GM12878 (cell line): ENCODE results near the gene ZSWIM6. TPM values are rescaled to one million over a fixed set of nuclear protein-coding genes. Genes with fewer than 3 reads are reported as not detected.

Experiments
- ATAC-seq: fragments of 200-7000 bp; cut with Tn5 transposase; 3 replicates; pipeline ENCODE4 v1.9.1; 2020; ENCODE audit warnings: mild to moderate bottlenecking, moderate library complexity
- BruUV-seq: library from RNA; stranded (reverse); fragments of 400-500 nt; replicated peaks from 2 replicates; lab custom pipeline; 2021; lab: Mats Ljungman, UMichigan
- CTCF ChIA-PET: fragments of 300-600 bp; sonication (Branson Sonifier 250); formaldehyde crosslinking; extraction: SDS; loops from one replicate; lab custom pipeline; 2021; ENCODE audit warnings: inconsistent platforms; lab: Yijun Ruan, JAX
- POLR2A ChIA-PET: fragments of 350-600 bp; formaldehyde crosslinking; extraction: SDS; loops from one replicate; lab custom pipeline; 2021; ENCODE audit warnings: inconsistent platforms; lab: Charles Lee
- RAD21 ChIA-PET: fragments of 300-600 bp; sonication (Branson Sonifier 250); formaldehyde crosslinking; loops from one replicate; lab custom pipeline; 2023; ENCODE audit warnings: antibody characterized with exemption; ENCODE audit not compliant: unreplicated experiment; lab: Charles Lee
- SMC1A ChIA-PET: fragments of 300-600 bp; sonication (Branson Sonifier 250); formaldehyde crosslinking; loops from one replicate; lab custom pipeline; 2023; ENCODE audit not compliant: unreplicated experiment, uncharacterized antibody; lab: Charles Lee
- DNase-seq: peaks from one replicate; pipeline ENCODE4 v3.0.0-alpha.2; 2011; ENCODE audit warnings: low read depth, low spot score
- FAIRE-seq: peaks from 3 replicates; lab custom pipeline; 2011; peaks lifted over from hg19 to GRCh38; lab: Jason Lieb, UNC
- H2AFZ ChIP-seq: 2 replicates; pipeline ENCODE4 v1.6.0; 2011; ENCODE audit warnings: low read depth, low read length, control low read depth; ENCODE audit not compliant: control insufficient read depth
- H3K27ac ChIP-seq: 2 replicates; pipeline ENCODE4 v1.5.1; 2011; ENCODE audit warnings: control low read depth; ENCODE audit not compliant: control insufficient read depth, insufficient read depth
- H3K27me3 ChIP-seq, 2 experiments: replicated peaks in 1 of 2; 2 replicates each; pipeline versions ENCODE4 v1.6.0 to v1.6.1; 2011; ENCODE audit warnings: low read length in 1 of 2; ENCODE audit not compliant: control insufficient read depth in 2 of 2, insufficient read depth in 2 of 2
- H3K36me3 ChIP-seq, 2 experiments: 2 replicates each; pipeline ENCODE4 v1.5.1; 2011; ENCODE audit warnings: low read length in 1 of 2; ENCODE audit not compliant: control insufficient read depth in 2 of 2, insufficient read depth in 2 of 2
- H3K4me1 ChIP-seq: 2 replicates; pipeline ENCODE4 v1.6.1; 2011; ENCODE audit warnings: mild to moderate bottlenecking, low read length, moderate library complexity, mixed read lengths; ENCODE audit not compliant: control insufficient read depth, insufficient read depth
- H3K4me2 ChIP-seq: 2 replicates; pipeline ENCODE4 v1.6.0; 2011; ENCODE audit warnings: control low read depth; ENCODE audit not compliant: control insufficient read depth, insufficient read depth
- H3K4me3 ChIP-seq: fragments of 200-600 bp; sonication (generic); 2 replicates; pipeline ENCODE4 v1.5.1; 2016
- H3K79me2 ChIP-seq: 2 replicates; pipeline ENCODE4 v1.6.0; 2011; ENCODE audit warnings: low read length; ENCODE audit not compliant: control insufficient read depth, insufficient read depth
- H3K9ac ChIP-seq: 2 replicates; pipeline ENCODE4 v1.8.0; 2011; ENCODE audit warnings: low read length, control low read depth, mixed read lengths; ENCODE audit not compliant: control insufficient read depth, insufficient read depth
- H3K9me3 ChIP-seq: replicated peaks from 3 replicates; pipeline ENCODE4 v1.5.1; 2011; ENCODE audit warnings: mild to moderate bottlenecking, low read length; ENCODE audit not compliant: control insufficient read depth, insufficient read depth
- H4K20me1 ChIP-seq: 2 replicates; pipeline ENCODE4 v1.6.0; 2011; ENCODE audit not compliant: control insufficient read depth, insufficient read depth
- CHD1 ChIP-seq: IDR thresholded peaks from 2 replicates; pipeline ENCODE4 v1.6.1; 2012; ENCODE audit warnings: low read depth, low read length, improper control_type of control experiment
- CHD2 ChIP-seq: IDR thresholded peaks from 2 replicates; pipeline ENCODE4 v1.6.1; 2011; ENCODE audit warnings: low read depth, low read length, improper control_type of control experiment, borderline replicate concordance
- MTA2 ChIP-seq: fragments of 450-650 bp; IDR thresholded peaks from 2 replicates; pipeline ENCODE4 v1.6.1; 2016; ENCODE audit warnings: low read depth, mild to moderate bottlenecking, moderate library complexity
- NBN ChIP-seq: fragments of 450-650 bp; IDR thresholded peaks from 2 replicates; pipeline ENCODE4 v1.6.1; 2016
- NRF1 ChIP-seq: conservative IDR thresholded peaks from 2 replicates; pipeline ENCODE4 v1.6.1; 2011; ENCODE audit warnings: mild to moderate bottlenecking, low read depth, low read length, improper control_type of control experiment
- PAX5 ChIP-seq: IDR thresholded peaks from 2 replicates; pipeline ENCODE4 v1.6.1; 2011; ENCODE audit warnings: low read depth, low read length, borderline replicate concordance
- PAX8 ChIP-seq: fragments of 450-650 bp; IDR thresholded peaks from 2 replicates; pipeline ENCODE4 v1.6.1; 2017; ENCODE audit warnings: mild to moderate bottlenecking, moderate library complexity
- RAD51 ChIP-seq: fragments of 450-650 bp; IDR thresholded peaks from 2 replicates; pipeline ENCODE4 v1.6.1; 2016; ENCODE audit warnings: moderate library complexity, mild to moderate bottlenecking, inconsistent platforms
- RELB ChIP-seq: fragments of 450-650 bp; IDR thresholded peaks from 2 replicates; pipeline ENCODE4 v1.6.1; 2017; ENCODE audit warnings: low read depth, mild to moderate bottlenecking, moderate library complexity
- SRF ChIP-seq, 2 experiments: IDR thresholded peaks; 2 replicates each; pipeline ENCODE4 v1.6.1; 2011; ENCODE audit warnings: low read depth in 2 of 2, low read length in 2 of 2, mild to moderate bottlenecking in 1 of 2, moderate library complexity in 1 of 2
- WGBS: methylation state at CpG from one replicate; pipeline ENCODE4 v1.1.6; 2016; ENCODE audit warnings: low lambda C conversion rate; ENCODE audit not compliant: insufficient replicate concordance, insufficient coverage; ENCODE audit errors: missing lambda C conversion rate; 5-methylcytosine and 5-hydroxymethylcytosine counted together
- in situ Hi-C: fragments of 300-500 bp; cut with MboI; formaldehyde crosslinking; loops from 9 replicates; pipeline ENCODE4 v1.14.3; 2018; ENCODE audit warnings: mixed read lengths
- intact Hi-C: fragments of 100-400 bp; cut with micrococcal nuclease; formaldehyde crosslinking; loops from one replicate; pipeline ENCODE4 v1.14.2; 2022; ENCODE audit not compliant: unreplicated experiment
- polyA plus RNA-seq, 11 experiments: library from polyadenylated mRNA; depleted of rRNA in 4 of 11; unstranded in 6 of 11; stranded (reverse) in 5 of 11; fragments of >200 nt; fragmentation: Nextera tagmentation in 4 of 11; fragmentation: Illumina TruSeq in 1 of 11; extraction: Ambion mirVana in 4 of 11; extraction: Trizol in 1 of 11; gene quantifications; 1 replicate in 1 of 11; 2 replicates in 10 of 11; pipeline versions ENCODE4 v1.2.1 to v1.2.3, GENCODE V29; 2011 to 2016; ENCODE audit warnings: inconsistent platforms in 2 of 11, missing spikeins in 2 of 11, low read depth in 1 of 11
- total RNA-seq, 4 experiments: library from RNA; depleted of rRNA in 3 of 4; stranded (reverse); fragments of >200 nt in 3 of 4; fragmentation: Illumina TruSeq in 1 of 4; extraction: Trizol in 1 of 4; gene quantifications; 2 replicates each; pipeline versions ENCODE4 v1.2.1 to v1.2.3, GENCODE V29; 2013 to 2021
- TF ChIP-seq, protein P1 (sequence below), 3 experiments: IDR thresholded peaks in 2 of 3; conservative IDR thresholded peaks in 1 of 3; 2 replicates each; pipeline ENCODE4 v1.5.1; 2011; ENCODE audit warnings: low read depth in 3 of 3, low read length in 3 of 3, mild to moderate bottlenecking in 3 of 3, control low read depth in 2 of 3, moderate library complexity in 2 of 3, inconsistent platforms in 1 of 3, mixed read lengths in 1 of 3; ENCODE audit not compliant: control insufficient read depth in 2 of 3, insufficient read depth in 1 of 3; ENCODE audit errors: extremely low read depth in 1 of 3

ZSWIM6 gene
- total and polyA plus RNA-seq, 10 of the 15 experiments (the other 5 are each of a cell fraction or from before 2014, with no cell fraction given): 0.53 to 6.2 (median 3.4) TPM

DNA sequence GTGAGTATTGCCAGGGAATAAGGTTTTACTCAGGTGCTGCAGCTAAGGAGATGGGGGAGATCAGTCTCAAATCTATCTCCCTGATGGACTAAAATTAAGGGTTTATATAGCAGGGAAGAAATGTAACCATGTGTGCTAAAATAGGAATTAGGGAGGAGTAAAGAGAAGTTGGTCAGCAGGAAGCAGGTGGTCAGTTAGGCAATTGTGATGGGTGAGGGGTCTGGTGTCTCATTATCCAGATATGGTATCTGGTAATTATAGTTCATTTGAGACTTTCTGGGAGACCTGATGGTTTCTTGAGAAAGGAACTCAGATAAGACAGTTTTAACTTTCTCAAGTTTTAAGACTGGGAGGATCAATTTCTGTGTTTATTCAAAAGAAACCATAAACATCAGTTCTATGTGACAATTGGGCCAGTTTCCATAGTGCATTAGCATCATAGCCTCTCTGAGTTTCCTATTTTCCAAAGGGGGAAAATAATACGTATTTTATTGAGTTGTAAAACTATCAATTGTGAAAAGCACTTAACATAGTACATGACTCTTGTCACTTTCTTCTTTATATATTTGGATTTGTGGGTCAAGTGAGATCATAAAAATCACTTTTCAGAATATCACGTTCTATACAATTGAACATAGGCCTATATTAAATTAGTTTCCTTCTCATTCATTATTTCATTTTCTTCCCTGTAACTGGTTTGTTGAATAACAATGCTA is 115.9 kb downstream of the ZSWIM6 start:
- Histone ChIP-seq H3K9me3 (no peaks in the 10 kb centered on the region; the same call in 2 of the 3 replicates), H3K79me2 (no peaks in the 10 kb centered on the region), H3K4me3 (no peak overlapping the region), H2AFZ (no peak overlapping the region), H3K4me1 (no peaks in the 10 kb centered on the region), H3K9ac (no peak overlapping the region), H3K27me3 (no peaks in the 10 kb centered on the region), H4K20me1 (no peaks in the 10 kb centered on the region), H3K36me3 (no peaks in the 10 kb centered on the region), H3K27ac (no peak overlapping the region), H3K4me2 (no peak overlapping the region)
- TF ChIP-seq PAX8: no peak
- TF ChIP-seq SRF (IDR thresholded peaks at IDR 0.05; ENCODE audit: low read depth in 2 of 2, low read length in 2 of 2): no peak
- TF ChIP-seq CHD2: no peak
- no peak for TF ChIP-seq NRF1
- TF ChIP-seq PAX5: no peak
- TF ChIP-seq NBN: no peak
- TF ChIP-seq, protein P1, sequence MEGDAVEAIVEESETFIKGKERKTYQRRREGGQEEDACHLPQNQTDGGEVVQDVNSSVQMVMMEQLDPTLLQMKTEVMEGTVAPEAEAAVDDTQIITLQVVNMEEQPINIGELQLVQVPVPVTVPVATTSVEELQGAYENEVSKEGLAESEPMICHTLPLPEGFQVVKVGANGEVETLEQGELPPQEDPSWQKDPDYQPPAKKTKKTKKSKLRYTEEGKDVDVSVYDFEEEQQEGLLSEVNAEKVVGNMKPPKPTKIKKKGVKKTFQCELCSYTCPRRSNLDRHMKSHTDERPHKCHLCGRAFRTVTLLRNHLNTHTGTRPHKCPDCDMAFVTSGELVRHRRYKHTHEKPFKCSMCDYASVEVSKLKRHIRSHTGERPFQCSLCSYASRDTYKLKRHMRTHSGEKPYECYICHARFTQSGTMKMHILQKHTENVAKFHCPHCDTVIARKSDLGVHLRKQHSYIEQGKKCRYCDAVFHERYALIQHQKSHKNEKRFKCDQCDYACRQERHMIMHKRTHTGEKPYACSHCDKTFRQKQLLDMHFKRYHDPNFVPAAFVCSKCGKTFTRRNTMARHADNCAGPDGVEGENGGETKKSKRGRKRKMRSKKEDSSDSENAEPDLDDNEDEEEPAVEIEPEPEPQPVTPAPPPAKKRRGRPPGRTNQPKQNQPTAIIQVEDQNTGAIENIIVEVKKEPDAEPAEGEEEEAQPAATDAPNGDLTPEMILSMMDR (IDR thresholded peaks at IDR 0.05 in 2 of 3, conservative IDR thresholded peaks at IDR 0.05 in 1 of 3; ENCODE audit: control insufficient read depth in 2 of 3, extremely low read depth in 1 of 3, insufficient read depth in 1 of 3, low read depth in 3 of 3, low read length in 3 of 3): no peak
- TF ChIP-seq CHD1: no peak
- TF ChIP-seq RELB: no peak
- no peak for TF ChIP-seq MTA2
- TF ChIP-seq RAD51: no peak
- no TSS peak for BruUV-seq
- 34% methylated on average over 2 of the region's 2 CpGs for WGBS
- ChIA-PET POLR2A (no interaction called here), RAD21 (no interaction called here), CTCF (no interaction called here), SMC1A (no interaction called here)
- ATAC-seq (no peak), FAIRE-seq (no peak), DNase-seq (no peak)
- in situ Hi-C loops: no loop called here
- intact Hi-C loops: no loop called here
